GM20000 (cell line): ENCODE results near the gene ZNF560.

ENCODE experiments used
- DNase-seq: peaks from one replicate; pipeline ENCODE4 v3.0.0; 2012; ENCODE audit warnings: low spot score
- CTCF ChIP-seq: IDR thresholded peaks from 2 replicates; pipeline ENCODE4 v1.5.1; 2012; ENCODE audit warnings: mild to moderate bottlenecking, control low read depth; ENCODE audit errors: extremely low read depth, missing control alignments

Gene ZNF560

GRCh38 chr19:9431475-9431874, 66.9 kb downstream of the ZNF560 start:
- no peak for TF ChIP-seq CTCF
- no peak for DNase-seq

GRCh38 chr19:9430444-9430843, 68.0 kb downstream of the ZNF560 start:
- no peak for TF ChIP-seq CTCF
- DNase-seq, result no peak

- TF ChIP-seq CTCF, result no peak
- DNase-seq, result no peak
Observed at GRCh38 chr19:9427941-9428340, 70.5 kb downstream of the ZNF560 start.
